Ectodermal cell (in vitro differentiated cells): ENCODE results near the gene DNMT3B.
"Not testable (repeated sequence)": the region's sequence is repeated elsewhere in the genome, so short reads cannot be mapped to it uniquely, and the experiment has no call there.

ENCODE experiments used
- H3K27ac ChIP-seq: 2 replicates; pipeline ENCODE4 v1.7.0; 2013; ENCODE audit warnings: mild to moderate bottlenecking, low read depth, low read length; ENCODE audit not compliant: insufficient read depth, poor library complexity, severe bottlenecking
- H3K27me3 ChIP-seq: 2 replicates; pipeline ENCODE4 v1.7.0; 2013; ENCODE audit warnings: mild to moderate bottlenecking, low read length; ENCODE audit not compliant: insufficient read depth, control insufficient read depth, poor library complexity, severe bottlenecking
- H3K36me3 ChIP-seq: one replicate; pipeline ENCODE4 v1.7.0; 2013; ENCODE audit warnings: low read length; ENCODE audit not compliant: control insufficient read depth, insufficient read depth
- H3K4me1 ChIP-seq: one replicate; pipeline ENCODE4 v1.7.0; 2013; ENCODE audit warnings: low read length; ENCODE audit not compliant: control insufficient read depth, insufficient read depth
- H3K4me3 ChIP-seq: 2 replicates; pipeline ENCODE4 v1.7.0; 2013; ENCODE audit warnings: low read depth, low read length, control low read depth; ENCODE audit not compliant: insufficient read depth
- H3K9me3 ChIP-seq: 2 replicates; pipeline ENCODE4 v1.7.0; 2013; ENCODE audit warnings: mild to moderate bottlenecking, low read length, moderate library complexity; ENCODE audit not compliant: control insufficient read depth
- WGBS, 2 experiments: methylation state at CpG; one replicate each; pipeline ENCODE4 v1.1.7; 2013; ENCODE audit warnings: missing lambda C conversion rate in 2 of 2; 5-methylcytosine and 5-hydroxymethylcytosine counted together

Gene DNMT3B

GRCh38 chr20:32792316-32792715 is 30.1 kb downstream of the DNMT3B start:
- H3K27ac ChIP-seq, result peak overlapping the region; percentile 26
- H3K4me3 ChIP-seq, result no peak overlapping the region
- H3K27me3 ChIP-seq, result no peaks in the 10 kb centered on the region
- peaks cover 53% of the 10 kb centered on the region for H3K36me3 ChIP-seq
- 67 to 68% methylated on average over 2 to 3 of the region's 3 CpGs for WGBS, 2 experiments
- H3K4me1 ChIP-seq, result peaks cover 14% of the 10 kb centered on the region
- H3K9me3 ChIP-seq, result no peaks in the 10 kb centered on the region

- no peak overlapping the region for H3K4me3 ChIP-seq
- WGBS, 2 experiments, result 89 to 91% methylated on average over 13 of the region's 13 CpGs
- H3K36me3 ChIP-seq, result peaks cover 51% of the 10 kb centered on the region
- H3K27me3 ChIP-seq, result no peaks in the 10 kb centered on the region
- peaks cover 14% of the 10 kb centered on the region for H3K4me1 ChIP-seq
- H3K27ac ChIP-seq, result peak overlapping the region; percentile 26
- H3K9me3 ChIP-seq, result no peaks in the 10 kb centered on the region
These were observed 30.7 kb downstream of the DNMT3B start for GRCh38 chr20:32792731-32793458.

GRCh38 chr20:32796383-32796948 is 34.3 kb downstream of the DNMT3B start:
- peaks cover 61% of the 10 kb centered on the region for H3K36me3 ChIP-seq
- 95 to 97% methylated on average over 3 of the region's 3 CpGs for WGBS, 2 experiments
- no peaks in the 10 kb centered on the region for H3K9me3 ChIP-seq
- H3K27ac ChIP-seq, result no peak overlapping the region
- H3K27me3 ChIP-seq, result no peaks in the 10 kb centered on the region
- H3K4me3 ChIP-seq, result no peak overlapping the region
- H3K4me1 ChIP-seq, result peaks cover 14% of the 10 kb centered on the region

GRCh38 chr20:32796981-32797451 is 34.8 kb downstream of the DNMT3B start:
- H3K36me3 ChIP-seq, result peaks cover 67% of the 10 kb centered on the region
- no peak overlapping the region for H3K27ac ChIP-seq

GRCh38 chr20:32797571-32797970 is 35.4 kb downstream of the DNMT3B start:
- 87 to 97% methylated on average over 5 of the region's 5 CpGs for WGBS, 2 experiments
- H3K36me3 ChIP-seq, result peaks cover 71% of the 10 kb centered on the region
- H3K4me1 ChIP-seq, H3K27ac ChIP-seq, H3K9me3 ChIP-seq, H3K27me3 ChIP-seq, H3K4me3 ChIP-seq: not testable (repeated sequence)

More at GRCh38 chr20:32796981-32797451, 34.8 kb downstream of the DNMT3B start:
- no peaks in the 10 kb centered on the region for H3K27me3 ChIP-seq
- no peak overlapping the region for H3K4me3 ChIP-seq
- H3K4me1 ChIP-seq, result peaks cover 9% of the 10 kb centered on the region
- WGBS, 2 experiments, result 94 to 95% methylated on average over 10 of the region's 10 CpGs
- H3K9me3 ChIP-seq, result no peaks in the 10 kb centered on the region

- Histone ChIP-seq H3K4me1 (no peaks in the 10 kb centered on the region), H3K27ac (no peak overlapping the region), H3K4me3 (no peak overlapping the region), H3K9me3 (no peaks in the 10 kb centered on the region), H3K27me3 (no peaks in the 10 kb centered on the region), H3K36me3 (peaks cover 70% of the 10 kb centered on the region)
- WGBS, 2 experiments, result 97% methylated on average over 23 of the region's 23 CpGs
These were observed 36.1 kb downstream of the DNMT3B start for GRCh38 chr20:32798046-32798981.

- Histone ChIP-seq H3K4me3 (no peak overlapping the region), H3K27me3 (no peaks in the 10 kb centered on the region), H3K36me3 (peaks cover 55% of the 10 kb centered on the region), H3K27ac (no peak overlapping the region), H3K4me1 (peaks cover 20% of the 10 kb centered on the region), H3K9me3 (no peaks in the 10 kb centered on the region)
- 94 to 97% methylated on average over 2 of the region's 2 CpGs for WGBS, 2 experiments
These were observed 40.9 kb downstream of the DNMT3B start for GRCh38 chr20:32803092-32803491.

- Histone ChIP-seq H3K9me3 (no peaks in the 10 kb centered on the region), H3K27me3 (no peaks in the 10 kb centered on the region), H3K4me1 (peaks cover 21% of the 10 kb centered on the region), H3K36me3 (peaks cover 58% of the 10 kb centered on the region), H3K27ac (no peak overlapping the region), H3K4me3 (no peak overlapping the region)
- 94 to 95% methylated on average over 8 of the region's 8 CpGs for WGBS, 2 experiments
These were observed 42.0 kb downstream of the DNMT3B start for GRCh38 chr20:32804022-32804715.

GRCh38 chr20:32804817-32805216 is 42.6 kb downstream of the DNMT3B start:
- no peaks in the 10 kb centered on the region for H3K27me3 ChIP-seq
- no peak overlapping the region for H3K27ac ChIP-seq
- H3K4me3 ChIP-seq, result no peak overlapping the region
- H3K36me3 ChIP-seq, result peaks cover 56% of the 10 kb centered on the region
- H3K9me3 ChIP-seq, result no peaks in the 10 kb centered on the region
- WGBS, 2 experiments, result 87 to 89% methylated on average over 2 to 3 of the region's 3 CpGs
- H3K4me1 ChIP-seq, result peaks cover 21% of the 10 kb centered on the region
